GM19324 (cell line): ENCODE results near the gene LMCD1.

Experiments used
- ATAC-seq: cut with Tn5 transposase; IDR thresholded peaks from one replicate; pipeline ENCODE4 v1.9.1; 2021; ENCODE audit warnings: mild to moderate bottlenecking, moderate library complexity; ENCODE audit not compliant: unreplicated experiment, low FRiP score

LMCD1 gene

DNA sequence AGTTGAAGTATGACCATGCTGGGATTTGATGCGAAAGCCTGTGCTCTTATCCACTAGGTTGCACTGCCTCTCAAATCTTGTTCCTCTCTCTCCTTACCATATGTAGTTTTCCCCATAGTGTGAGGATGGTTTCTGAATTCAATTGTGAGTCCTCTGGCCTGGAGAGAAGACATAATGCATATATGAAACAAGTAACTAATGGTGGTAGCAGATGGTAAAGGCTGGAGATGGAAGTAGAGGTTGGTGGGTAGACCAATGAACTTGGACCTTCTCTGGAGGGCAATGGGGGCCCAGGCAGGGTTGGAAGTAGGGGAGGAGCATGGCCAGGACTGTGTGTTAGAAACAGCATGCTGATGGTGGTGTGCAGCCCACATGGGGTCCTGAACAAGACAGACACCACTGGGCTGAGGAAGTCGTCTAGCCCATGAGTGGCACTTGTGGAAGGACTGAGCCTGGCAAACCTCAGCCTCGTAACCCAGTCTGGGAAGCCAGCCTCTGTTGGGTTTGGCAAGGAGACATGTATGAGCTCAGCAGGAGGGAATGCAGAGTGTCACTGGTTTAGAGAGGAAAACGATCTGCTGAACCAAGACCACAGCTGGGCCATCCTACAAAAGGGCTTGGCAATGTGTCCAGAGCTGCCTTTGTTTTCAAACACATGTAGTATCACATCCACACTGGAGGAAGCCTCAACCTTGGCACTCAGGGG, 18.5 kb upstream of the LMCD1 start:
- no peak for ATAC-seq

DNA sequence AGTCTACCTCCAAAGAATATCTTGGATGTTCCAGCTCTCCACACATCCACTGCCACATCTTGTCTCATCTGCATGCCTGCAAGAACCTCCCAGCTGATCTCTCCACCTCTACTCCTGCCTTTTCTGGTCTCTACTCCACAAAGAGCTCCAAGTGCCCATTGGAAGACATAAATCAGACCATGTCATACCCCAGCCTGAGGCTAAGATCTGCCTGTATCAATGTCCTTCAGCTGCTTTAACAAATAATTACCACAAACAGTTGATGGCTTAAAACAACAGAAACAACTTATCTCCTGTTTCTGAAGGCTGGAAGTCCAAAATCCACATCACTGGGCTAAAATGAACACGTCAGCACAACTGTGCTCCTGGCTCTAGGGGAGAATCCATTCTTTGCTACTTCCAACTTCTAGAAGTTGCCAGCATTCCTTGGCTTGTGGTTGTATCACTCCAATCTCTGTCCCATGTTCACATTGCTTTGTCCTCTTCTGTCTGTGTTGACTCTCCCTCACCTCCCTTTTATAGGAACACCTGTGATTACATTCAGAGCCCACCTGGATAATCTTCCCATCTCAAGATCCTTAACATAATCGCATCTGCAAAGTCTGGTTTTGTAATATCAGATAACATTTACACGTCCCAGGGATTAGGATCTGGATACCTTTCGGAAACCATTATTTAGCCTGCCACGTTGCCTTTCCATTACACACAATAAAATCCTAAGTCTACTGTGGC, 17.0 kb upstream of the LMCD1 start:
- ATAC-seq, result no peak

DNA sequence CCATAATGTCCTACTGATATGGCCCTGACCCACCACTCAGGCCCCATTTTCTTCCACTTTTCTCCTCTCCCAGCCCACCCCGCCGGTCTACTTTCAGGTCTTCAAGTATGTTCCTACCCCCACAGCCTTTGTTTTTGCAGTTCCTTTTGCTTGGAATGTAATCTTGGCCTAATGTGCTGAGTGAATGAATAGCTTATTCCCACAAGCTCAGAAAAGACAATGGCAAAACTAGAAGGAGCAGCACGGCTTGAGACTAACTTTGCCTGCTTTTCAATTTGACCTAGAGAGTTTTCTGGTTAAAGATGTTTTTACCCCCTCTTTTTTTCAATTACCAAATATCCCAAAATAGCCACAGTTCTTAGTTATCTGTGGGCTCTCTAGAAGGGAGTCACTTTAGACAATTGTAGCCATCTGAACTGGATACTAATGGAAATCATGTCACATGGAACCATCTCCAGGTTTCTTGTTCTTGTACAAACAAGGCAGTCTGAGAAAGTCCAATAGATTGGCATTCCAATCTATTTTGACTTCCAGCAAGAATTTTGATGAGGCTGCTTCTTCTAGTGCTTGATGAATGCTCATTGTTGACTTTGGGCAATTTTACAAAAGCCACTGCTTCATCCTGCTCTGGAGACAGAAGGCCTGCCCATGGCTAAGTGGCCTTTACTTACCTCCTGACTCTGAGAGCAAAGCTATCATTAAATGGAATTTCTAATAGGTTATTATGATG, 16.3 kb upstream of the LMCD1 start:
- ATAC-seq, result no peak

DNA sequence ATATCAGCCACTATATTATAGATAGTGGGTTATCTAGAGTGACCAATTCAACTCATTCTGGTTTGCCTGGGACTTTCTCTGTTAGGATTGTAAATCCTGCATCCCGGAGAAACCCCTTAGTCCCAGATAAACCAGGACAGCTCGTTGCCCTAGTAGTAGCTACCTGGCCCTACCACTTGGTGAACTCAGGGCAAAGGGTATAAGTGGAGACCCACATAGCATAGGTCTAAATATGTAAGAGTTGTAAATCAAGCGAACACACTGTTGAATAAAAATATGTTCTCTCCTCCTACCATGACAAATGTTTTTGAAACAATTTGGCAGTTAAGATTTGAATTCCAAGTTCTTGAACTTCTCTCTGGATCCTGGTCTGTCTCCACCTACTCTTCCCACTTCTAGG, 15.7 kb upstream of the LMCD1 start:
- ATAC-seq, result no peak

DNA sequence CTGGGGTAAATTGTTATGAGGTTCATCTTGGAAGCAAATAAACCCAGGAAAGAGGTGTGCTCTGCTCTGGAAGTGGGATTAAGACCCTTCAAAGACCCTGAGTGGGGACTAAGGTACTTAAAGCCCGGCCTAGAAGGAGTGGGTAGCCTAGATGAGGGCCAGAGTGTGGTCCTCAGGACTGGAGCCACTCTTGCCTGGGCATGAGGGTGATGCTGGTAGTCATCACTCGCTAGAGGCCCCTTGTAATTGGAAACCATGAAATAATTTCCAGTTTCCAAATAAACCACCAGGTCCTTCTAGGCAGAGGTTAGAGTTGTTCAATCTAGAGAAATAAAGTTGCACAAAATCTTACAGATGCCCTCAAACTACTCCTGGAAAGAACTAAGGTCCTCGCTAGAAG, 15.2 kb upstream of the LMCD1 start:
- ATAC-seq, result no peak

DNA sequence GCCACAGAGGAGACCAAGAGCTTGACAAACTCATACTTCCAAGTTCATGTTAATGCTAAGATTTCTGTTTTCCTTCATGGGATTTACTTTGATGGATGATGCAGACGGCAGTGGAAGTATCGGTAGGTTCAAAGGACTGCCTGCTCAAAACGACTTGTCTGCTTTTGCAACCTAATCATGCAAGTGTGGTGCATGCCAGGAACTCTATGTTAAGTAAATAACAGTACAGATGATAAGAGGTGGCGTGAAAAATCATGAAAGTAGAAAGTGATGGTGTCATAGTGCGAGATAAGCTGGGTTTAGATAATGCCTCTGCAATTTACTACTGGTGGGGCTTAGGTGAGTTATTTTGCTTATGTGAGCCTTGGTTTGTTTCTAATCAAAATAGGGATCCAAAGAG, 14.7 kb upstream of the LMCD1 start:
- no peak for ATAC-seq

DNA sequence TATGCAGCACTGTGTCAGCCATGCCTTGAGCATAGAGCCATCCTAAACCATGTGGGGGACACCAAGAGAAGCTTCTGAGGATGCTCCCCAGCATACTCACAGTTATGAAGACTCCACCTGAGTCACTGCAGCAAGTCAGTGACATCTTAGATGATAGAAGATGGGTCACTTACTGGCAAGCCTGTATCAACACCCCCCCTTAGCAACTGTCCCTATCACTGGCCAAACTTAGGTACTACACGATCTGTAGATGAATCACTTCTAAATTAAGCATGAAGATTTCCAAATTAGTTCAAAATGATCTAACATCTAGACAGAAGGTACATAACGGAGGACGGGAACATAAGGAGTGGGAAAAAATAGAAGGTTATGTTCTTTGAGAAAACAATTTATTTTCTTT, 13.2 kb upstream of the LMCD1 start:
- ATAC-seq, result no peak

DNA sequence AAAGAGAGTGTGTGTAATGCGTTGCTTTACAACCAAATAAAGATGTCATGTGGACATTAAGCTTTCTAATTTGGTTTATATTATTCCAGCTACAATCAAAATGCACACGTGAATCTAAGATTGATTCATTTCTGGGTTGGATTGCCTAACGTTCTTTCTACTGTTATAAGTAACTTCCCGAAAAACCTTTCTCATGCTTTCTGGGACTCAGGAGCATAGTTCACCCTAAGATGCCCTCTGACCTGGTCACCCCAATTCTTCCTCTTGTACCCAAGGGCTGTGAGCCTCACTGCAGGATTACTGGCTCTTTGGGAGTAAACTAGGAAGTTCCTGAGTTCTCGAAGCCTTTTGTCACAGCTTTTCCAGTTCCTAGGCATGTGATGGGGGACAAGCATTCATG, 12.7 kb upstream of the LMCD1 start:
- ATAC-seq, result no peak

DNA sequence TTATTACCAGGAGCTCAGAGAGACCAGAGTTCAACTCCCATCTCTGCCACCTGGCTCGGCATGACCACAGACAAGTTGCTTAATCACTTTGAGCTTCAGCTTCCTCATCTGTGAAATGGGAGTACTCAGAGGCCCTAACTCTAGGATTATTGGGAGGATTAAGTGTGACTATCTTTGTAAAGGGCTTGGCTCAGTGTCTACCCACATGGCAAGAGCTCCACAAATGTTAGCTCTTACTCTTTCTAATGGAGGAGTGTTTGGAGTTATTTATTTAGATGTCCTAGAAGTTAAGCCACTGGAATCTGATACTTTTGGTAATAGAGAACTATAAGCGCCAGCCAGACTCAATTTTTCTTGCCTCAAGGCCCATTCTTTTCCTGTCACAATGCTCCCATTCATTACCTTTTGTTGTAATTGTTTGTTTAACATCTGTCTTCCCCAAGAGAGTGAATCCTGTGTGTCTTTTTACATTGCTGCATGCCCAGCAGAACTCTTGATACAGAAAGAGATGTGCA, 12.3 kb upstream of the LMCD1 start:
- ATAC-seq, result no peak

DNA sequence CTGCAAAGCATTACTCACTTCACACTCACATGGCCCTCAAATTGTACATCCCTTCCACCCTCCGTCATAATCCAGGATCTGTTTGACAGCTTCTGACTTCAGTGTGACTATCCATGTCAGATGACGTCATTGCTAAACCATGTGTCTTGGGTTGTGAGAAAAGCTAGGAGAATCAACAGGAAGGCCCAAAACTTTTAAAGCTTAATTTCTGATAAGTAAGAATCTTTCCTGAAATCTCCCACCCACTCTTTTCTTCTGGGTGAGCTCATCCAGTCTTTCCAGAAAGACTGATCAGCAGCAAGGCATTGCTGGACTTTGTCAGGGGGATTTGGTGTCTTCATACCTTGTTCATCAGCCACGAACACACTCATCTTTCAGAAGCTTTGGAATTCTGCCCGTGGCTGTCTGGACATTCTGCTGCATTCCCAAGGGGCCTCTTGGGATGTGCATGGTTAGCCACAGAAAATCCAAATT, 11.5 kb upstream of the LMCD1 start:
- ATAC-seq, result no peak

DNA sequence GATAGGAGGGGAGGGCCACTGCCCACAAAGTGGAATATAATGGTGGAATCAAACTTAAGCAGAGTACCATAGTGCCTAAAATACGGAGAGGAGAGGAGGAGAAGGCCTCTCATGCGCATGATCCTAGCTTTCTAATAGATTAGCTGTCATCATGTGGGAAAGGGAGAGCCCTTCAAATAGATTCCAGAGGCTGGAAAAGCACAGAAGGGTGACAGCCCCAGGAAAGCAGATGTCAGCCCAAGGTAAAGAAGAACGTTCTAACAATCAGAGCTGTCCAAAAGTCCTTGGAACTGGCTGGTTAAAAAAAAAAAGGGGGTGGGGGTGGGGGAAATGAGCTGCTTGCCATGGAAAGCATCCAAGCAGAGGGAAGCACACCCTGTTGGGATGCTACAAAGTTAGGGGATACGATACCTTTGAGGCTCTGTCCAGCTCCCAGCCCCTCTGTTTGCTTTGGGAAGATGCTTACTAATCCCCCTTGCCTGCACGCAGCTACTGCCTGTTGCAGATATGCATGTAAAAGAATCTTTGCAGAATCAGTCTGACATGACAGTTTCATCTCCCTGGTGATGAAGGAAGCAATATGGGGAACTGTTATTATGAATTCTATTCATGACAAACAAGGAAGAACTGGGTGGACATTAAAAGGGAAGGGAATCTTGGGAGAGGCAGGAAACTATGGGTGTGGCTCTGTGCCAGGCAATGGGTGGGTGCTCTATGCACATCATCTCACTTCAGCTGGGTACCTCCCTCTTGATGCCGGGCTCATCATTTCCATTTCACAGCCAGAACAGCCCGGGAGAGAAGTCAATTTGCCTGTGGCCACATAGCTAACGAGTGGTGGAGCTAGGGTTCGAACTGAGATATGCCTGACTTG, 10.1 kb upstream of the LMCD1 start:
- no peak for ATAC-seq

DNA sequence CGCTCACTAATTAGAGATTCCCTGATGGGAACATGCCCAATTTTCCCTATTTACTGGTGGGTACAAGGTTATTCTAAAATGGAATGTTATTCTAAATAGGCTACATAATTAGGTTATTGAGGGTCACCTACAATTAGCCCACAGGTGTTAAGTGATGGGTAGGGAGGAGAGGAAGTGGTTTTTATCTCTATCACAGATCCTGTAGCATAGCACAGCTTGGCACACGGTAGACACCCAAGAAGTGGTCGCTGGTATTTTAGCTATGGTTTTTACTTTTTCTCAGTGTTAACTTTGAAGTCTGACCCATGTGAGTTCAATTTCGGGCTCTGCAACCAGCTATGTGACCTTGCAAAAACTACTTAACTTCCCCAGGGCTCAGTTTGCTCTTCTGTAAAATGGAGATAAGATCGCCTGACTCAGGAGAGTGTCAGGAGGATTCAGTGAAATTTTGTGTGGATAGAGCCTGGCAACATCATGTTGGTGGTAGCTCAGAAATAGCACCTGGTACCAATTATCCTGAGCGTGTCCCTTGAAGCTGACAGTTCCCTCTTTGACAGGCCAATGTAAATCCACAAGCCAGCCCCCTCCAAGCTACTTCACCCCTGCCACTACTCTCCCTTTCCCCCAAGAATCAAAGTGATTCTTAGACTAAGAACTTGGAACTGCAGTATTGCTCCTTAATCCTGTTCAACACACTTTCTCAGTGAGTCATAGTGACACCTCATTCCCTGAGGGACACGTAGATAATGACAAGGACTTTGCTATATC, 8.7 kb upstream of the LMCD1 start:
- no peak for ATAC-seq

DNA sequence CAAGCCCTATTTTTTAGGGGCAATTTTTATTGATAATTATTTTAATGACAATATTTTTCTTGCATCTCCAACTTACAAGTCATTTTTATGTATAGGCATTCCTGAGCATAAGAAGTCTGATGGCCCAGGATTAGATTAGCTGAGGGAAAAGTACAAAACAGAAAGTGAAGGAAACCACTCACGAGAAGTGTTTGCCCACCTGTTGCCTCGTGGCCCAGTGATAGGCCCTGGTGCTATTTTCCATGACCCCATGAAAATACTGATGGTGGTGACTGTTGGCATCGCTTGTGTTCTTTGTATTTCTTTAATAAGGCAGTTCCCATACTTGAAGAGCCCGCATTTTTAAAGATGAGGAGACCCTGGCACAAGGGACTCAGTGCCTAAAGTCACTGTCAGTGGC, 7.9 kb upstream of the LMCD1 start:
- ATAC-seq, result no peak

DNA sequence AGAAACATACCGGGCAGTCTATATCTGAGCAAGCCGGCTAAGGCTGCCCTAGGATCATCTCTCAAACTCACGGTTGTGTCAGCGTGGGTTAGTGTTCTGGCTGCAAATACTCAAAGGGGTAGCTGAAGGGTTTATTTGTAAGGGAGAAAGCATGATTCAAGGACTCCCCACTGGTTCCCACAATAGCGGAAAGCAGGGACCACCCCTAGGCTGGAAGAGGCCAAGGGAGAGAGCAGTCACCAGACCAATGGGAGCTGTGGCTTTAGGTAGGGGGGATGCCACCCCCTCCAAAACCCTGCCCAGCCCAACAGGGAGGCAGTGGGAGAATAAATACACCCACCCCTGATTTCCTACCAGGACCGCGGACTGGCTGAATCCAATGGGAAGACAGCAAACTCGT, 7.3 kb upstream of the LMCD1 start:
- ATAC-seq, result no peak

DNA sequence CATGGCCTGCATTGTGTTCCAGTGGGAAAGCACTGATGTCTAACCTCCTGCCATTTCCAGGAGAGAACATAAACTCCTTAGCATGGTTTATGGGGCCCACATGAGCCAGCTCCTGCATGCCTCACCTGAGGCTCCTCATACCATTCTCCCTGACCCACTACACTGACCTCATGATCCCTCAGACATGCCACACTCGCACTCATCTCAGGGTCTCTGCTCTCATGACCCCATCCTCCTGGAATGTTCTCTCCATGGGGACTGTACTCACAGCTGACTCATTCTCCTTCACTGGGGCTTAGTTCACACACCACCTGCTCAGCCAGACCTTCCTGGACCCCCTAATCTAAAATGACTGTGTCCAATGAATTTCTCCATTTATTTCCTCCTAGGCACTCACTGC, 4.0 kb upstream of the LMCD1 start:
- no peak for ATAC-seq

DNA sequence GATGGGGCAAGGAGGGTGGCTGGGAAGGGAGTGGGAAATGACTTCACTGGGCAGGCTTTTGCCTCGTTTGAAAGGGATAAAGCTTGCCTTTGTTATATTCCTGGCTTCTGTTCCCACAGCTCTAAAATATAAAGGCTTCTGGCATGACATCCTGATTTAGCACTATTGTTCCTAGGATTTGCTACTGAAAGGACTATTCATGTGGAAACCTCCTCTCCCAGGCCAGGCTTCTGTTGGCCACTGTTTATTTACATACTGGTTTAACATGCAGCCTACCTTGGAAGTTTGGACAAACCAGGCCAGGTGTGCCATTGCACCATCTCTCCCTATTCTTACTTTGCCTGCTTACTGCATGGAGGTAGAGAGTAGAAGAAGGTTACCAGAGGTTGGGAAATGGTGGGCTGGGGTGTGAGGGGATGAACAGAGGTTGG, 2.4 kb upstream of the LMCD1 start:
- no peak for ATAC-seq

DNA sequence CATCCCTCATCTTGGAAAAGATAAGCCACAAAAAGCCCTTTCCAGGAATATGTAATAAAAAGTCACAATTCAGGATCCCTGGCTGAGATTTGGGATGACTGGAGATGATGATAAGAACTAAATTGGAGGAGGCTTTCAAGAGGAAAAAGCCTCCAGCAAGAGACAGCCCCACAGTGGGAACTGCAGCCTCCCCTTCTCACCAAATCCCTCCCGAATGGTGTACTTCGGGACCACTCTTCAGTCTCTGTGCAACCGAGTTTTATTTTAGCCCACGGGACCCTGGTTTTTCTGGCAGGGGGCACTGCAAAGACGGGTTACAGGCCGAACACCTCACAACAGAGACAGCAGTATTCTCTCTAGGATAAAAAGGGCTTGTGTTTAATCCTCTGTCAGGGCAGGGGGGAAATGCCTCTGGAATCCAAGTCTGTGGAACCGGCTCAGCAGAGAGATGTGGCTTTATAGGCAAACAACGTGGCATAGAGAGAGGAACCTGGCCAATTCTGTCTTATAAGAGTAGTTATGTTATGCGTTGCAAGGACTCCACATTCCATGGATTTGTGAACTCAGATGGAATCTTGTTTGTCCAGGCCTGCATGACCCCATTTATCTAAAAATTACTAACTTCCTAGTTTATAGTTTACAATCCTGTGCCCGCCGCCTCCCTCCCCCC, 1.2 kb upstream of the LMCD1 start:
- no peak for ATAC-seq

DNA sequence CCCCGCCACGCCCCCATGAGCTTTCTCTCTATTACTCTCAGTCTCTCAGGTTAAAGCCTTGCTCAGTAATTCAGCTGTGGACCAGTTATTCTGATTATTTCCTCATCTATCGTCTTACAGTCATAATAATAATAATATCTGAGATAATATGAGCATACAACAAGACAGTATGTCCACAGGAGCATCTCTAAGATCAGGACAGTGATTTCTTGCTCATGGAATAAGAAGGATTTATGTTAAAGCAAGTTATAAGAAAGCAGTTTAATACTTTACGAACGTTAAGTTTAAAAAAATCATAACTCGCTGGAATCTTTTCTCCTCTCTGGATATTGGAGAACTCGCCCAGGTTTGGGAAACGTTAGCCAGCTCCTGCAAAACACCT, 643 bp upstream of the LMCD1 start:
- no peak for ATAC-seq

DNA sequence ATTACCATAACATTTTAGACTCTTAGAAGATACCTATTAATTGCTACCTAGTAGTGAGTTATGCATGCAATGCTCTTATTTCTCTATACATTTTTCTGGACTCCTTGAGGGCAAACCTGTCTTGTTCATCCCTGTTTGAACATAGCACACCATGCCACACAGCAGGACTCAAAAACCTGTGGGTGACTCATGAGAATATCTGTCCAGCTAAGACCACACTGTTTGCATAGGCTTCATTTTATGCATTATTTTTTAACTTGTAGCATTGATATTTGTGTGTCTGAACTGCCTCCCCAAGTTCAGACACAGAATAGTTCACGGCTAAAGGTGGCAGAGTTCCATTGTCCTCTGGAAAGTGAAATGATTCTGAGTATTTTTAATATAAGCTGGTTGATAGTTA, 1.8 kb downstream of the LMCD1 start:
- ATAC-seq, result no peak
